Measurements from ENCODE around the gene MN1. TPM values are rescaled to one million over a fixed set of nuclear protein-coding genes. Genes with fewer than 3 reads are reported as not detected.

The MN1 gene
- total RNA-seq, 1 donor, result 0.86 TPM

GRCh38 chr22:27785831-27786230 lies 15.7 kb downstream of the MN1 start:
- TF ChIP-seq CTCF (IDR thresholded peaks at IDR 0.05; ENCODE audit: insufficient read depth, low read depth, low read length), result no peak
- DNase-seq (ENCODE audit: low read depth), result no peak
- no peak overlapping the region for H3K4me3 ChIP-seq (ENCODE audit: low read depth, low read length)

GRCh38 chr22:27784120-27784475 lies 17.5 kb downstream of the MN1 start:
- no peak for DNase-seq (ENCODE audit: low read depth)
- TF ChIP-seq CTCF (IDR thresholded peaks at IDR 0.05; ENCODE audit: insufficient read depth, low read depth, low read length), result no peak

GRCh38 chr22:27783436-27784119 lies 18.0 kb downstream of the MN1 start:
- no peak overlapping the region for H3K4me3 ChIP-seq (ENCODE audit: low read depth, low read length)
- no peak for TF ChIP-seq CTCF (IDR thresholded peaks at IDR 0.05; ENCODE audit: insufficient read depth, low read depth, low read length)
- DNase-seq (ENCODE audit: low read depth), result no peak

More at GRCh38 chr22:27784120-27784475, 17.5 kb downstream of the MN1 start:
- no peak overlapping the region for H3K4me3 ChIP-seq (ENCODE audit: low read depth, low read length)

GRCh38 chr22:27782088-27782487 lies 19.5 kb downstream of the MN1 start:
- no peak for TF ChIP-seq CTCF (IDR thresholded peaks at IDR 0.05; ENCODE audit: insufficient read depth, low read depth, low read length)
- no peak overlapping the region for H3K4me3 ChIP-seq (ENCODE audit: low read depth, low read length)
- no peak for DNase-seq (ENCODE audit: low read depth)

- H3K4me3 ChIP-seq (ENCODE audit: low read depth, low read length), result no peak overlapping the region
- peak; percentile 20 for DNase-seq (ENCODE audit: low read depth)
- TF ChIP-seq CTCF (IDR thresholded peaks at IDR 0.05; ENCODE audit: insufficient read depth, low read depth, low read length), result no peak
Measured at GRCh38 chr22:27780161-27780575, 21.4 kb downstream of the MN1 start.

GRCh38 chr22:27779643-27780042 lies 21.9 kb downstream of the MN1 start:
- H3K4me3 ChIP-seq (ENCODE audit: low read depth, low read length), result no peak overlapping the region
- DNase-seq (ENCODE audit: low read depth), result no peak
- no peak for TF ChIP-seq CTCF (IDR thresholded peaks at IDR 0.05; ENCODE audit: insufficient read depth, low read depth, low read length)

Measured in fibroblast of villous mesenchyme (primary cell).